HG03342 (cell line): ENCODE data around the gene KMO.

Experiments
- ATAC-seq: cut with Tn5 transposase; IDR thresholded peaks from one replicate; pipeline ENCODE4 v1.9.1; 2021; ENCODE audit warnings: mild to moderate bottlenecking, moderate library complexity; ENCODE audit not compliant: unreplicated experiment

The KMO gene

DNA sequence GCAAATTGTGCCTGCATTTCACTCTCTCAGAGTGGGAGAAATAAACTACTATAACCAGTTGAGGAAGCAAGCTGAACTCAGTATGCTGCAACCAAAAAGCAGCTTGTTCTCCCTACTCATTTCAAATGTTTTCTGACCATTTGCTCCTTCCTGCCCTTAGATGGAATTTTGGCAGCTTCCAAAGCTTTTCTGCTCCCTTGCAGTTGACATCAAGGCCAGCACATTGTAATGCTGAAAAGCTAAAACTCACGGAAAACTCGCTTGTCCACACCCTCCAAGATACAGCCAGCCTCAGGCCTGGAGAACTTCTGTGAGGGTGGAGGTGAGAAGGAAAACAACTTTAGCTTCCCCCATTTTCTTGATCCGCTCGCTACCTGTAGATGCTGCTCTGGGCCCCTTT is 113.0 kb downstream of the KMO start:
- no peak for ATAC-seq
